LNCAP (cell line): ENCODE results near the gene GIGYF1.

Source experiments
- CTCF ChIP-seq: fragments of 450-650 bp; IDR thresholded peaks from 2 replicates; pipeline ENCODE4 v1.5.1; 2017; ENCODE audit warnings: mild to moderate bottlenecking

The GIGYF1 gene

GRCh38 chr7:100719523-100720278 is 25.7 kb upstream of the GIGYF1 start:
- TF ChIP-seq CTCF = no peak

- TF ChIP-seq CTCF = no peak
Measured at GRCh38 chr7:100714725-100715124, 20.7 kb upstream of the GIGYF1 start.

GRCh38 chr7:100711369-100711768 is 17.3 kb upstream of the GIGYF1 start:
- TF ChIP-seq CTCF = no peak

GRCh38 chr7:100710452-100710851 is 16.4 kb upstream of the GIGYF1 start:
- no peak for TF ChIP-seq CTCF

- no peak for TF ChIP-seq CTCF
Measured at GRCh38 chr7:100708395-100708794, 14.3 kb upstream of the GIGYF1 start.

GRCh38 chr7:100706672-100707311 is 12.7 kb upstream of the GIGYF1 start:
- TF ChIP-seq CTCF = no peak

GRCh38 chr7:100705753-100706671 is 12.0 kb upstream of the GIGYF1 start, which contains the start of gene POP7:
Gene POP7 (plus strand): TSS chr7:100706121. CDS start chr7:100706831, 710 bp downstream.
- no peak for TF ChIP-seq CTCF
